ENCODE data around the gene MYO5C. TPM values are rescaled to one million over a fixed set of nuclear protein-coding genes. Genes with fewer than 3 reads are reported as not detected.

Gene MYO5C
- total RNA-seq, 1 donor, result not detected

- no peak for TF ChIP-seq CTCF (IDR thresholded peaks at IDR 0.05; ENCODE audit: insufficient read depth, low read depth, low read length)
- no peak overlapping the region for H3K4me3 ChIP-seq (ENCODE audit: low read depth, low read length)
- DNase-seq (ENCODE audit: low read depth), result no peak
These were observed 75.4 kb downstream of the MYO5C start for GRCh38 chr15:52220251-52220650.

- no peak for TF ChIP-seq CTCF (IDR thresholded peaks at IDR 0.05; ENCODE audit: insufficient read depth, low read depth, low read length)
- H3K4me3 ChIP-seq (ENCODE audit: low read depth, low read length), result no peak overlapping the region
- DNase-seq (ENCODE audit: low read depth), result no peak
These were observed 76.8 kb downstream of the MYO5C start for GRCh38 chr15:52218816-52219215.

GRCh38 chr15:52218371-52218770 is 77.2 kb downstream of the MYO5C start:
- TF ChIP-seq CTCF (IDR thresholded peaks at IDR 0.05; ENCODE audit: insufficient read depth, low read depth, low read length), result no peak
- H3K4me3 ChIP-seq (ENCODE audit: low read depth, low read length), result no peak overlapping the region
- DNase-seq (ENCODE audit: low read depth), result no peak

GRCh38 chr15:52217186-52217585 is 78.4 kb downstream of the MYO5C start:
- TF ChIP-seq CTCF (IDR thresholded peaks at IDR 0.05; ENCODE audit: insufficient read depth, low read depth, low read length), result peak; percentile 2
- DNase-seq (ENCODE audit: low read depth), result no peak
- H3K4me3 ChIP-seq (ENCODE audit: low read depth, low read length), result no peak overlapping the region

- no peak for TF ChIP-seq CTCF (IDR thresholded peaks at IDR 0.05; ENCODE audit: insufficient read depth, low read depth, low read length)
- no peak for DNase-seq (ENCODE audit: low read depth)
- no peak overlapping the region for H3K4me3 ChIP-seq (ENCODE audit: low read depth, low read length)
These were observed 81.1 kb downstream of the MYO5C start for GRCh38 chr15:52214553-52214952.

GRCh38 chr15:52213206-52213605 is 82.4 kb downstream of the MYO5C start:
- TF ChIP-seq CTCF (IDR thresholded peaks at IDR 0.05; ENCODE audit: insufficient read depth, low read depth, low read length), result no peak
- DNase-seq (ENCODE audit: low read depth), result no peak
- no peak overlapping the region for H3K4me3 ChIP-seq (ENCODE audit: low read depth, low read length)

GRCh38 chr15:52208306-52208946 is 87.2 kb downstream of the MYO5C start:
- peak; percentile 95 for TF ChIP-seq CTCF (IDR thresholded peaks at IDR 0.05; ENCODE audit: insufficient read depth, low read depth, low read length)
- peak; percentile 79 for DNase-seq (ENCODE audit: low read depth)
- no peak overlapping the region for H3K4me3 ChIP-seq (ENCODE audit: low read depth, low read length)
